ENCODE measurements around the gene SGTA.

- TF ChIP-seq, protein P1, sequence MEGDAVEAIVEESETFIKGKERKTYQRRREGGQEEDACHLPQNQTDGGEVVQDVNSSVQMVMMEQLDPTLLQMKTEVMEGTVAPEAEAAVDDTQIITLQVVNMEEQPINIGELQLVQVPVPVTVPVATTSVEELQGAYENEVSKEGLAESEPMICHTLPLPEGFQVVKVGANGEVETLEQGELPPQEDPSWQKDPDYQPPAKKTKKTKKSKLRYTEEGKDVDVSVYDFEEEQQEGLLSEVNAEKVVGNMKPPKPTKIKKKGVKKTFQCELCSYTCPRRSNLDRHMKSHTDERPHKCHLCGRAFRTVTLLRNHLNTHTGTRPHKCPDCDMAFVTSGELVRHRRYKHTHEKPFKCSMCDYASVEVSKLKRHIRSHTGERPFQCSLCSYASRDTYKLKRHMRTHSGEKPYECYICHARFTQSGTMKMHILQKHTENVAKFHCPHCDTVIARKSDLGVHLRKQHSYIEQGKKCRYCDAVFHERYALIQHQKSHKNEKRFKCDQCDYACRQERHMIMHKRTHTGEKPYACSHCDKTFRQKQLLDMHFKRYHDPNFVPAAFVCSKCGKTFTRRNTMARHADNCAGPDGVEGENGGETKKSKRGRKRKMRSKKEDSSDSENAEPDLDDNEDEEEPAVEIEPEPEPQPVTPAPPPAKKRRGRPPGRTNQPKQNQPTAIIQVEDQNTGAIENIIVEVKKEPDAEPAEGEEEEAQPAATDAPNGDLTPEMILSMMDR (IDR thresholded peaks at IDR 0.05; ENCODE audit: low read depth, low read length, missing input control) = no peak
- no peak for TF ChIP-seq ZBTB33 (IDR thresholded peaks at IDR 0.05)
- no peak for TF ChIP-seq GABPA (IDR thresholded peaks at IDR 0.05 in 1 of 2, conservative IDR thresholded peaks at IDR 0.05 in 1 of 2)
These were observed 8.9 kb downstream of the SGTA start for GRCh38 chr19:2774083-2774679.
